Esophagus squamous epithelium (tissue), 5 donors: Measurements from ENCODE around the gene TOM1L1. TPM values are rescaled to one million over a fixed set of nuclear protein-coding genes. Genes with fewer than 3 reads are reported as not detected.

Source experiments
- DNase-seq: peaks from one replicate; lab custom pipeline; 2025; lab: John Stamatoyannopoulos, UW
- H3K27ac ChIP-seq, 4 donors: fragments of 200-600 bp; sonication (generic); one replicate each; pipeline ENCODE4 v1.5.1; 2016 to 2019; ENCODE audit warnings: mild to moderate bottlenecking in 1 of 4
- H3K27me3 ChIP-seq, 4 donors: fragments of 200-600 bp; sonication (generic); 1 replicate in 3 of 4; 2 replicates in 1 of 4; pipeline versions ENCODE4 v1.5.1 to v1.6.0; 2017 to 2021; ENCODE audit warnings: antibody characterized with exemption in 1 of 4
- H3K36me3 ChIP-seq, 3 donors: fragments of 200-600 bp; sonication (generic); one replicate each; pipeline ENCODE4 v1.5.1; 2016 to 2019
- H3K4me1 ChIP-seq, 3 donors: fragments of 200-600 bp; sonication (generic); one replicate each; pipeline ENCODE4 v1.5.1; 2017 to 2019
- H3K4me3 ChIP-seq, 4 donors: fragments of 200-600 bp; sonication (generic); 1 replicate in 3 of 4; 2 replicates in 1 of 4; pipeline ENCODE4 v1.5.1; 2016 to 2019; ENCODE audit warnings: mild to moderate bottlenecking in 2 of 4, moderate library complexity in 1 of 4
- H3K9me3 ChIP-seq, 3 donors: fragments of 200-600 bp; sonication (generic); one replicate each; pipeline ENCODE4 v1.5.1; 2016 to 2019
- POLR2A ChIP-seq, 4 donors: fragments of 450-650 bp; IDR thresholded peaks; one replicate each; pipeline ENCODE4 v1.6.1; 2017; ENCODE audit warnings: antibody characterized with exemption in 4 of 4, mild to moderate bottlenecking in 4 of 4, moderate library complexity in 3 of 4
- WGBS, 2 donors: methylation state at CpG; one replicate each; pipeline ENCODE4 v1.1.5; 2018; 5-methylcytosine and 5-hydroxymethylcytosine counted together
- intact Hi-C: fragments of 100-400 bp; cut with DNase I; formaldehyde crosslinking; loops from one replicate; pipeline ENCODE4 v1.15.0; 2022
- total RNA-seq, 4 donors: library from RNA; depleted of rRNA; stranded (reverse); fragments of >200 nt; gene quantifications; one replicate each; pipeline ENCODE4 v1.1.0, GENCODE V29; 2016
- TF ChIP-seq, protein P1 (sequence below), 6 experiments: fragments of 450-650 bp in 4 of 6; fragments of 200-600 bp in 2 of 6; sonication (generic) in 2 of 6; IDR thresholded peaks; one replicate each; pipeline ENCODE4 v1.5.1; 2016 to 2019; ENCODE audit warnings: antibody characterized with exemption in 6 of 6, mild to moderate bottlenecking in 4 of 6, moderate library complexity in 4 of 6
- donor health status: DM: yes; HTN: yes; CAD: no.

The TOM1L1 gene, protein sequence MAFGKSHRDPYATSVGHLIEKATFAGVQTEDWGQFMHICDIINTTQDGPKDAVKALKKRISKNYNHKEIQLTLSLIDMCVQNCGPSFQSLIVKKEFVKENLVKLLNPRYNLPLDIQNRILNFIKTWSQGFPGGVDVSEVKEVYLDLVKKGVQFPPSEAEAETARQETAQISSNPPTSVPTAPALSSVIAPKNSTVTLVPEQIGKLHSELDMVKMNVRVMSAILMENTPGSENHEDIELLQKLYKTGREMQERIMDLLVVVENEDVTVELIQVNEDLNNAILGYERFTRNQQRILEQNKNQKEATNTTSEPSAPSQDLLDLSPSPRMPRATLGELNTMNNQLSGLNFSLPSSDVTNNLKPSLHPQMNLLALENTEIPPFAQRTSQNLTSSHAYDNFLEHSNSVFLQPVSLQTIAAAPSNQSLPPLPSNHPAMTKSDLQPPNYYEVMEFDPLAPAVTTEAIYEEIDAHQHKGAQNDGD
- 10 to 100 TPM; 31.6 to 42.5 (median 40.0) TPM for total RNA-seq

DNA sequence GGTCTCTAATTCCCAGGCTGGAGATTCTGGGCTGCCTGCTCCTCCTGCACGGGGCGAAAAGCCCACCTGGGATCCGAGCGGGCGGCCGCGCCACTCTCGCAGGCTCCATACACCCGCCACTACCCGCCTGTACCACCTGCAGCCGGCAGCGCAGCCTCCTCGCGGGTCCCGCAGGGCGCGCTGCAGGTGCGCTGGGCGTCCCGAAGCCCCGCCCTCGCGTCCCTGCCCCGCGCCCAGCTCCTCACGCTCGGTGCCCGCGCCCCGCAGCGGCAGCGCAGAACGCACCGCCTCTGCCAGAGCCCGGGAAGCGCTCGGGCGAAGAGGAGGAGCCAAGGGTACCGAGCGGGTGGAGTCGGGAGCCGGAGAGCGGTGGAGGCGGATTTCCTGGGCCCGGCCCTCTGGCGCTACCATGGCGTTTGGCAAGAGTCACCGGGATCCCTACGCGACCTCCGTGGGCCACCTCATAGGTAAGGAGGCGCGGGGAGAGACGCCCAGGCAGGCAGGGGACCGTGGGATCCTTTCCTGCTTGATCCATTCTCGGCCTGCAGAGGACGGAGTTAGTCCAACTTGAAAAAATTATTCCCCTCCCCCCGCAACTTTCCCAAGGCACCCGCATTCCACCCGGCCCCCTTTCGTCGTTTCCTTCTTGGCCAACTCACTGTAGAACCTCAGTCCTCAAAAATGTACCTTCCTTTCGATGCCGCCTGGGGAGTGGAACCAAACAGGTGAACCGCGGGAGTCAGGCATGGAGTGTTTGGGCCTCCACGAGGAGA lies at the start of gene TOM1L1:
Gene TOM1L1 (plus strand): TSS at position 396 of the 773 bp plus-strand sequence. CDS start 14 bp downstream, at position 410.
- H3K27me3 ChIP-seq = peaks cover 0 to 26% (median 0%) of the 10 kb centered on the region in 4 donors
- H3K4me3 ChIP-seq = peak within 1 kb of the TSS; percentile 50 to 72 (median 60)
- H3K27ac ChIP-seq = peak within 1 kb of the TSS; percentile 72 to 85 (median 75)
- H3K36me3 ChIP-seq = no peaks in the 10 kb centered on the region
- TF ChIP-seq, protein P1, sequence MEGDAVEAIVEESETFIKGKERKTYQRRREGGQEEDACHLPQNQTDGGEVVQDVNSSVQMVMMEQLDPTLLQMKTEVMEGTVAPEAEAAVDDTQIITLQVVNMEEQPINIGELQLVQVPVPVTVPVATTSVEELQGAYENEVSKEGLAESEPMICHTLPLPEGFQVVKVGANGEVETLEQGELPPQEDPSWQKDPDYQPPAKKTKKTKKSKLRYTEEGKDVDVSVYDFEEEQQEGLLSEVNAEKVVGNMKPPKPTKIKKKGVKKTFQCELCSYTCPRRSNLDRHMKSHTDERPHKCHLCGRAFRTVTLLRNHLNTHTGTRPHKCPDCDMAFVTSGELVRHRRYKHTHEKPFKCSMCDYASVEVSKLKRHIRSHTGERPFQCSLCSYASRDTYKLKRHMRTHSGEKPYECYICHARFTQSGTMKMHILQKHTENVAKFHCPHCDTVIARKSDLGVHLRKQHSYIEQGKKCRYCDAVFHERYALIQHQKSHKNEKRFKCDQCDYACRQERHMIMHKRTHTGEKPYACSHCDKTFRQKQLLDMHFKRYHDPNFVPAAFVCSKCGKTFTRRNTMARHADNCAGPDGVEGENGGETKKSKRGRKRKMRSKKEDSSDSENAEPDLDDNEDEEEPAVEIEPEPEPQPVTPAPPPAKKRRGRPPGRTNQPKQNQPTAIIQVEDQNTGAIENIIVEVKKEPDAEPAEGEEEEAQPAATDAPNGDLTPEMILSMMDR (IDR thresholded peaks at IDR 0.05) = peak in 2 of 6 experiments; percentile 6 to 36
- TF ChIP-seq POLR2A (IDR thresholded peaks at IDR 0.05) = peak in 3 of 4 donors; percentile 11 to 48 (median 24)
- peaks cover 0 to 16% (median 3%) of the 10 kb centered on the region in 3 donors for H3K4me1 ChIP-seq
- intact Hi-C loops = no loop called here
- no peaks in the 10 kb centered on the region for H3K9me3 ChIP-seq
- no peak for DNase-seq
- WGBS, 2 donors = 0% methylated on average over 3 to 13 of the region's 67 CpGs

DNA sequence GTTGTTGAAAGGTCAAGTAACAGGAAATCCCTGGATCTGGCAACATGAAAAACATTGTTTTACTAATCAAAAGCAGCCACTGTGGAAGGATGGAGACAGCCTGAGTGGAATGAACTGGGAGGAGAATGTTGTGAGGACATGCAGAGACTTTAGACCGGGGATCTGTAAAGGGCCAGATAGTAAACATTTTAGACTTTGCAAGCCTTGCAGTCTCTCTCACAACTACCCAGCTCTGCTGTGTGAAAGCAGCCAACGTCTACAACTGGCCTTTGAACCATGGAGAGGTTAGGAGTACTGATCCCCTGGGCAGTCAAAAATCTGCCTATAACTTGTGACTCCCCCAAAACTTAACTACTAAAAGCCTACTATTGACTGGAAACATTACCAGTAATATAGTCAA lies 41.5 kb upstream of the TOM1L1 start:
- intact Hi-C loops = no loop called here
- Histone ChIP-seq H3K4me3 (no peak overlapping the region), H3K4me1 (no peaks in the 10 kb centered on the region), H3K27me3 (no peaks in the 10 kb centered on the region), H3K27ac (no peak overlapping the region), H3K9me3 (no peaks in the 10 kb centered on the region), H3K36me3 (no peaks in the 10 kb centered on the region)
- TF ChIP-seq, protein P1 (IDR thresholded peaks at IDR 0.05) = no peak
- no peak for TF ChIP-seq POLR2A (IDR thresholded peaks at IDR 0.05)
- DNase-seq = no peak
- 64 to 69% methylated on average over 2 of the region's 2 CpGs for WGBS, 2 donors

DNA sequence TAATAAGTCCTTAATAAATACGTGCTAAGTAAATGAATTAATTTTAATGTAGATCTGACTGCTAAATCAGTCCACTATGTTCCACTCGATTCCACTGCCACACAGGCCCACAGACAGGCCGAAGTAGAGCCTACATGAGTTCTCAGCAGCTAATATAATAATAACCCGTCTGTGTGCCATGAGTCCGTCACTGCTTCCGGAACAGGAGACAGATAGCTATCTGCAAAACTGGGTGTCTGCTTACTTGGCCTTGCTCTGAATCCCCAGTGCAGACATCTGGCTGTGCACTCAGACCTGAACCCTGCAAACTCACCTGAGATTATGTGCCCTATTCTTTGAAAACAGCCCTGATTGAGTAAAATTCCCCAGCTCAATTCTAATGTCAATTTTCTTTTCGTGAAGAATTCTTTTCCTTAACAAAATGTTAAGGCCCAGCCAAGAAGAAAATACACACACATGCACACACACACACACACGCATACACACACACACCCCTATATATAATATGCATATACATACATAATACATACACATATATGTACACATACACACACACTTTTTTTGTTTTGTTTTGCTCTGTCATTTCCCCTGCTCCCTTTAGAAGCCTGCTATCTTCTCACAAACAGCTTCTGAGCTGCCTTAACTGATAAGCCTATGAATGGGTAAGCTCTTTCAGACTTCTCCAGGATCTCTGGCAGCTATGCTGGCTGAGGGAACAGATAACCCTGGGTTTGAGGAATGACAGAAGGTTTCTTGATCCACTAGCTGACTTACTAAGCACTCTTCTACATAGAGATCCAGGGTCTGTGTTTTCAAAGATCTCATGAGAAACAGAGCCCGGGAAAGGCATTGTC lies 39.8 kb upstream of the TOM1L1 start:
- no peaks in the 10 kb centered on the region for H3K27me3 ChIP-seq
- H3K27ac ChIP-seq = no peak overlapping the region
- H3K4me3 ChIP-seq = no peak overlapping the region
- no peaks in the 10 kb centered on the region for H3K4me1 ChIP-seq
- DNase-seq = no peak
- H3K9me3 ChIP-seq = no peaks in the 10 kb centered on the region
- 79 to 84% methylated on average over 9 of the region's 9 CpGs for WGBS, 2 donors
- H3K36me3 ChIP-seq = no peaks in the 10 kb centered on the region
- intact Hi-C loops = no loop called here
- TF ChIP-seq, protein P1 (IDR thresholded peaks at IDR 0.05) = no peak
- TF ChIP-seq POLR2A (IDR thresholded peaks at IDR 0.05) = no peak

DNA sequence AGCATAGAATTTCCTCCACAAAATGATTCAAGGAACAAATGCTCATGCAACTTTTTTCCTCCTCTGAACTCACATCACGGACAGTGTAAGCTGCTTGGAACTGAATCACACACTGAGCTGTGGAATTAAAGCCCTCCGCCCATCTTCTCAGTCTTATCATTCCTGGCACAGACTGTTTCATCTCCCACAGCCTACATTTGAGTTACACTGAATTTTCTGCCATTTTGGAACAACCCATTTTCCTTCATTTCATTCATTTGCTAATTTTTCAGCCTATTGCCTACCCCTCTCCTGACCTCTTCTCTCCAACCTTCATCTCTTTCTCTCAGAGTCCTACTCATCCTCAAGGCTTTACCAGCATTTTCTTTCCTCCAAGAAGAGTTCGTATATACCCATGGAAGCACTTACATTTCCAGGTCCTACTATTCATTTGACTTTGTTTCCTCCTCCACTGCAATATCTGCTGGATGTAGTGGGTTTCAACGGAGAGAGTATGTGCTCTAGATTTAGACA lies 39.1 kb upstream of the TOM1L1 start:
- DNase-seq = no peak
- intact Hi-C loops = no loop called here
- WGBS, 2 donors = 63 to 72% methylated on average over 4 of the region's 4 CpGs
- no peaks in the 10 kb centered on the region for H3K27me3 ChIP-seq
- TF ChIP-seq, protein P1 (IDR thresholded peaks at IDR 0.05) = no peak
- no peak for TF ChIP-seq POLR2A (IDR thresholded peaks at IDR 0.05)
- H3K36me3 ChIP-seq = no peaks in the 10 kb centered on the region
- no peaks in the 10 kb centered on the region for H3K4me1 ChIP-seq
- H3K9me3 ChIP-seq = no peaks in the 10 kb centered on the region
- no peak overlapping the region for H3K27ac ChIP-seq
- no peak overlapping the region for H3K4me3 ChIP-seq
